C1 segment of cervical spinal cord (tissue), 14 donors: ENCODE results near the gene FMN2.
"Not testable (repeated sequence)": the region's sequence is repeated elsewhere in the genome, so short reads cannot be mapped to it uniquely, and the experiment has no call there.

Source experiments
- DNase-seq, 14 donors: peaks; one replicate each; lab custom pipeline; 2025; lab: John Stamatoyannopoulos, UW

The FMN2 gene

DNA sequence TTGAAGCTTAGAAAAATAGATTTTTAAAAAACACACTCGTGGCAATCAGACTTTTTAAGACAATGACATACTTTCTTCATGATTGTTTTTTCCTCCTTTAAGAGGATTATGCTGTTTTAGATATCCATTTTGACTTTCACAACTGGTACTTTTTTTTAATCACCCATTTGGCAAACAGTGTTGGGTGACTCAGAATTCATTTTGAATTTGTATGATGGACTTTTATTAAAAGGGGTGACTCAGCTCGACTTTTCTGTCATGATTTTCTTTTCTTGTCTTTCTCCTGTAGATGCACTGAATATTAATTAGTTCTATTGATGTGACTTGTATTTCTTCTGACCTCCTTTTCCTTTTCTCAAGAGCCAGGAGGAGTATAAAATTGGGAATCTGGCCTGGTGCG is 44.7 kb downstream of the FMN2 start:
- no peak for DNase-seq

DNA sequence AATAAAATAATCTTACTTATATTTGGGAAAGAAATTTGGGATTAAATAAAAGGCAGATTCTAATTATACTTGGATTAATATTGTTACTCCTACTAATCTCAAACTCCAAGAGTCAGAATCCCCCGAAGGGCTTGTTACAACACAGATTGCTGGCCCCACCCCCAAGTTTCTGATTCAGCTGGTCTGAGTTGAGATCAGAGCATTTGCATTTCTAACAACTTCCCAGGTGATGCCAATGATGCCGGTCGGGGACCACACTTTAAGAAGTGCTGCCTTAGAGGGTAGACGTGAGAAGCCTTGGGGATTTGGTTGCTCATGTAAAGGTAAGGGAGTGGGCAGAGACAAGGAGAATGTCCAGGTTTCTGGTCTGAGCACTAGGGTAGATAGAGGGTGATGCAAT is 47.2 kb downstream of the FMN2 start:
- no peak for DNase-seq

DNA sequence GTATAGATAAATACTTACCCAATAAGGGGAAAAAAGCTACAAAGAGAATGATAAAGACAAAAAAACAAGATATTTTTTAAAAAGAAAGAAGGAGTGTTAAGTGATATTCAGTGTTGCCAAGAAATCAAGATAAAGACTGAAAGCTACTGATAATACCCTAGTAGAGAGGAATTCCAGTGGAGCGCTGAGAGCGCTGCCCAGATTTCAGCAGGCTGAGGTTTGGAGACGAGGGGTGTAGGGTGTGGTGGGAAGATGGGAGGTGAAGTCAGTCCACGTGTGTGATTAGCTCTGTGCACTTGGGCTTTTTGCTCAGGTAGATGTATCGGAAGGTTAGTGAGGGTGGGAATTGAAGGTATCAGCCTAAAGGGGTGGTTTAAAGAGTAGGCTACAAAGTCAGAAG is 47.8 kb downstream of the FMN2 start:
- DNase-seq, result no peak

DNA sequence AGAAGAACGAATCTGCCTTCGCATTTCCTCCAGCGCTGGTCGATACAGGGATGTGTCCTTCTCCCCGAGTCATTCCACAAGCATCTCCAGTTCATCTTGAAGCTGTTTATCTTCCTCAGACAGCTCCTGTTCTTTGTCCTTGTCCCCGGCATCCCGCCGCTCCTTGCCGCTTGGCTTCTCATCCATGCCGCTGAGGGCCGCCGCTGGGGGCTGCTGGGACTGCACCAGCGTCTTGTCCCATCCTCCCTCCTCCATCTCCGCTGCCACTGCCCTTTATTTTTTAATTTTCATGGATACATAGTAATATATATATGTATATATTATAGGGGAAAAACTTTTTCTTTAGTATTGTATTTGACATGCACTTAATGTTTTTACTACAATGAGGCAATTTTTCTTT is 53.4 kb downstream of the FMN2 start:
- no peak for DNase-seq

DNA sequence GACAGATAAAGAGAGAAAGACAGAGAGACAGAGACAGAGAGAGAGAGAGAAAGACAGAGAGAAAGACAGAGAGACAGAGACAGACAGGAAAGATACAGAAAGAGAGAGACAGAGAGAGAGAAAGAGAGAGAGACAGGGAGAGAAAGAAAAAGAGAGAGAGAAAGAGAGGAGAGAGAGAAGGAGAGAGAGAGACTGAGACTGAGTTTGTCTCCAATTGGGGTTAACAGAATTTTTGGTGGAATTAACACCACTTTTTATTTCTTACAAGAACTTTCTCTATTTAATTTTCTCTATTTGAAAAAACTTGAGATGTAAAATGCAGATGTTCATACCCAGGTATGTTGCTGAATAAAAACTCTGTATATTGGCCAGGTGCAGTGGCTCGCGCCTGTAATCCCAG is 56.6 kb downstream of the FMN2 start:
- DNase-seq, result no peak

DNA sequence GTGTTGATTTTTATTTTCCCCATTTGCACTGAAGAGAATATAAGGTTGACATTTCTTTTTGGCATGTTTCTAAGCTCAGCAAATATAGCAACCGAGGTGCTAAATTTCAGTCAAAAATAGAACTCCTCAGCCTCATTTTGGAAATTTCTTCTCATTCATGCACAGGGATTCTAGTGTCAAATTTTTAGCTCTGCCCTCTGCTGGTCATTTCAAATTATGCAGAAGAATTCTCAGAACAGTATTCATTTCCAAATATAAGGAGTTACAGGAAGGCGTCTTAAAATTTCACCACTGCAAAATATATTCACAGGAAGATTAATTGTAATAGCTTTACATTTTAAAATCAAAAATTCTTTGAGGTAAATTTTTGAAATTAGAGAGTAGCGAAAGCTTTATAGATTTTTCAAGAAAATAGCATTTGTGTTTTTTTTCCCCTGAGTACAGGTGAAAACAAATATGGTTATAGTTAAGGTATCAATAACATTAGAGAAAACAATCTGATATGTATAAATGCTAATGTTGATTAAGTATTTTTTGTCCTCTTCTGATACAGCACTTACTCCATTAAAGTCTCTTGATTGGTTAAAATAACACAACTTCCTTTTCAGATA is 57.9 kb downstream of the FMN2 start:
- peak in 1 of 14 donors; percentile 59 for DNase-seq

DNA sequence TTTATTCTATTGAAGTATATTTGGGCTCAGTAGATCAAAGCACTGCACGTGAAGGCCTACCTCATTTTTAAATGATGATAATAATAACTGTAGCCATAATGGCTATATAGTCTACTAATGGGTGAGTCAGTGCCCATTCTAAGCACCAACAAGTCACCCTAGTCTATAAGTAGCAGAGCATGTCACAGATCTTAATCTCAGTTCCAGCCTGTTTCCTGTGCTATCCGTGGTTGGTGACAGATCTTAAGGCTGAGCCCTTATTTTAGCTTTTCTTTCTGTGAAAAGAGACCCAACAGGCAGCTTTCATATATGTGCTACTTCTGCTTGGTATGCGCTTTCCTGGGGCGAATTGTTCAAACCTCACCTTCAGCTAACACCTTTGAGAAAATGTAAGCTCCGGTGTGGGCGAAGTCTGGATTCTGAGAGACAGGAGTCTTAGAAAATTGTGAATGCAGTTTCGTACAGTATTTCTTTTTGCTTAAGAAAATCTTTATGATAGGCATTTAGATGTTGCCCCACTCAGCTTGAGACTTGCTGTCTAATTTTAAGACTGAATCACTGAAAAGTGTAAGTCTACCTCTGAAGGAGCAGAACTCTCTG is 59.6 kb downstream of the FMN2 start:
- DNase-seq, result no peak

DNA sequence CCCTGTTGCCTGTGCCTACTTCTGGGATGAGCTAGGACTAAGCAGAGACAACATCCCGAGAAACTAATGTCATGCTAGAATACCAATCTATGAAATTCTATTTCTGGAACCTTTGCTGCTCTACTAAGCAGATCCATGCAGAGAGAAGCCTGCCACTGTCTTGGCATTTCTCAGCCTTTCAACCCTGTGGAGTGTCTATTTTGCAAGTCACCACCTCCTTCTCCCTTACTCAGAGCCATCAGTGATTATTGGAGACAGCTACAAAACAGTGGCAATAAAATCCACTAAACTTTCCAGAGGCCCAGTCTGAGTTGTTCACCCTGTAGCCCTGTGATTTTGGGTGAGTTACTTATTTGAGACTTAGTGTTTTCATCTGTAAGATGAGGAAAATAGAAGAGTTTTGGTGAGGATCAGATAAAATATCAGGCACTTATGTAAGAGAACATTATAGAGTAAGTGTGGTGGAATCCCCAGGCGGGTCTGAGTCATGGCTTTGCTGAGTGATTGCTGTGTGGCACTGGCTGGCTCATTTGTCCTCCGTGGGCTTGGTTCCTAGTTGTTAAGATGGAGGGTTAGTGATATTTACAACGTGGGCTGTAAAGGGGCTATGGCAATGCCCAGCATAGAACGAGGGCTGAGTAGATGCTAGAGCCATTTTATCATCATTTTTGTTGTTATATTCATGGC is 61.1 kb downstream of the FMN2 start:
- DNase-seq, result no peak

DNA sequence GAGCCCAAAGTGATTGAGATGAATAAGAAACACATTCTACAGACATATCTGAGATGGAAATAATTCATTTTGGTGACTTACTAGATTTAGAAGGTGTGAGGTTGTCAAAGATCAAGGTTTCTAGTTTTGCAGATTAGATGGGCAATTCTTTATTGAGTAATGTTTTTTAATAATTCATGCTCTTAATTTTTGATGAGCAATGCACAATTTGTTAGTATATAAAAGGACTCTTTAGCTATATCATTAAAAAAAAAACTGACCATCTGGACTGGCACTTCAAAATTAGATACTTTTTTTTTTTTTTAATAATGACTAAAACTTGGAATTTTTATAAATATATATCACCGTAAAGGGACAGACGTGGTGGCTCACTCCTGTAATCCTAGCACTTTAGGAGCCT is 63.9 kb downstream of the FMN2 start:
- no peak for DNase-seq

DNA sequence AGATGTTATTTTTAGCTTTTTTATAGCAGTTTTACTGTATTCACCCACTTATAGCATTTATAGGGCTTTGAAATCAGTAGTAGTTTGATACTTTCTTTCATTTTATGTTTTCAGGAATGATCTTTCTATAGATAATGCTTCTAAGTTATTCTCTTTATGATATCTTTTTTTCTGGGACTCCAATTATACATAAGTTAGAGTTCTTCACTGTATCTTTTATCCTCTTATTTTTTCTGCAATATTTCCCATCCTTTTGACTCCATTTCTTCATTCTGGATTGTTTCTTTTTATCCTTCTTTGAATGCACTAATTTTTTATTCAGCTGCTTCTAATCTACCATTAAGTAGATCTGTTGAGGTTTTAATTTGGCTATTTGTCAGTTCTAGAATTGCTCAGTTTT is 73.1 kb downstream of the FMN2 start:
- no peak for DNase-seq

DNA sequence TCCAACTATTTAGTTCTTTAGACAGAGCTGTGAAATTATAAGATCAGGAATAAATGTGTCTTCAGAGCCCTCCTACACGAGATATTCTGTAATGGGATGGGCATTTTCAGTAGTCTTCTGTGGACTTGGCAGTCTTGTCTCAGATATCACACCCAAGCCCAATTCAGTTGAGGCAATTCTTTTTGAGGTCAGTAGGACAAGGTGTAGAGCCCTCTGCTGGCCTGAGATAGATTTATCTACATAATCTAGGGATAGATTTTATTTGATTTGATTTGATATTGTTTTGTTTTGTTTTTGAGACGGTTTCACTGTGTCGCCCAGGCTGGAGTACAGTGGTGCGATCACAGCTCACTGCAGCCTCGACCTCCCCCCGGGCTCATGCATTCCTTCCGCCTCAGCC is 77.5 kb downstream of the FMN2 start:
- DNase-seq, result no peak

DNA sequence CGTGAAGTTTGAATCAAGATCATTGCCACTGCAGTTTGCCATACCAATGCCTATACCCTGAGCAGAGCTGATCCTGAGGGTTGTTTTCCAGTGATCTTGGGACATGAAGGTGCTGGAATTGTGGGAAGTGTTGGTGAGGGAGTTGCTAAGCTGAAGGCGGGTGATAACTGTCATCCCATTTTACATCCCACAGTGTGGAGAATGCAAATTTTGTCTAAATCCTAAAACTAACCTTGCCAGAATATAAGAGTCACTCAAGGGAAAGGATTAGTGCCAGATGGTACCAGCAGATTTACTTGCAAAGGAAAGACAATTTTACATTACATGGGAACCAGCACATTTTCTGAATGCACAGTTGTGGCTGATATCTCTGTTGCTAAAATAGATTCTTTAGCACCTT is 78.6 kb downstream of the FMN2 start:
- no peak for DNase-seq

DNA sequence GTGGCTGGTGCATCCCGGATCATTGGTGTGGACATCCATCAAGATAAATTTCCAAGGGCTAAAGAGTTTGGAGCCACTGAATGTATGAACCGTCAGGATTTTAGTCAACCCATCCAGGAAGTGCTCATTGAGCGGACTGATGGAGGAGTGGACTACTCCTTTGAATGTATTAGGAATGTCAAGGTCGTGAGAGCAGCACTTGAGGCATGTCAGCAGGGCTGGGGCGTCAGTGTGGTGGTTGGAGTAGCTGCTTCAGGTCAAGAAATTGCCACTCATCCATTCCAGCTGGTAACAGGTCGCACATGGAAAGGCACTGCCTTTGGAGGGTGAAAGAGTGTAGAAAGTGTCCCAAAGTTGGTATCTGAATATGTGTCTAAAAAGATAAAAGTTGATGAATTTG is 79.1 kb downstream of the FMN2 start:
- no peak for DNase-seq

DNA sequence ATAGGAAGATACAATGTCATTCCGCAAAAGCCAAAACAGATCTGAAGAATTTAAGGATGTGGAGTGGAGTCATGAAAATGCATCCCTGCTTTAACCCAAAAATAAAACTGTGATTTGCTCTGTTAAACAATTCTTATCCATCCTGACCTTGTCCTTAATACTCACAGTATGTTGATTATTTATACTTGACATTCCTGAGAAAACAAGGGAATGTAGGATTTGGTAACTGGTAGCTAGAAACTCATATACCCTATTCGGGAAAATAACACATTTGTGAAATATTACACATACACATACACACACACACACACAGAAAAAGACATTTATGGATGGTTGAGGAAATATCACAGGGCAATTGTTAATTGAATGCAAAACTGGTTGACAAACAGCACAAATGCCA is 80.2 kb downstream of the FMN2 start:
- no peak for DNase-seq

DNA sequence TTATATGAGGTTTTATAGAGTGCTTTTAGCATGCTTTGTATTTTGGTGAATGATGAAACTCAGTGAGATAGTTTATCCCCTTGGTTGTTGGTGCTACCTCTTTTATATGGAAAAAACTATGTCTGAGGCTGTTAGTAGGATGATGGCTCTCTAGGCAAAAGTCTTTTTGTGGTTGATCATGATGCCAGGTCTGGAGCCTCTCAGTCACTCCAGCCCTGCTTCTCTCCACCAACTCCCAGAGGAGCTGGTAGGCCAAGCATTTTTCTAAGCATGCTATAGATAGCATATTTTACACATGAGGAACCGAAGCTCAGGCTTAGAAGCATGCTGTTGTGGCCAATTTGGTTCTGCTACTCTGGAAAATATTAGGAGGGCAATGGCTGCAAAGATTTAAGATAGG is 82.2 kb downstream of the FMN2 start:
- no peak for DNase-seq

DNA sequence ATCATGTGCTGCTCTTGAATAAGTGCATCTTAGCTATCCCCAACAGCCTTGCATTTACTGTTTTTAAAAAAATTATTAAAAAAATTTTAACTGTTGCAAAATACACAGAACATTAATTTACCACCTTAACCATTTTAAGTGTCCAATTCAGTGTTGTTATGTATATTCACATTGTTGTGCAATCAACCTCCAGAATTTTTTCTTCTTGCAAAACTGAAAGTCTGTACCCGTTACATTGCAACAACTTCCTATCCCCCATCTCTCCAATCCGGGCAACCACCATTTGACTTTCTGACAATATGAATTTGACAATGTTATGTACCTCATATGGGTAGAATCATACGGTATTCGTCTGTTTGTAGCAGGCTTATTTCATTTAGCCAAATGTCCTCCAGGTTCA is 83.1 kb downstream of the FMN2 start:
- no peak for DNase-seq

DNA sequence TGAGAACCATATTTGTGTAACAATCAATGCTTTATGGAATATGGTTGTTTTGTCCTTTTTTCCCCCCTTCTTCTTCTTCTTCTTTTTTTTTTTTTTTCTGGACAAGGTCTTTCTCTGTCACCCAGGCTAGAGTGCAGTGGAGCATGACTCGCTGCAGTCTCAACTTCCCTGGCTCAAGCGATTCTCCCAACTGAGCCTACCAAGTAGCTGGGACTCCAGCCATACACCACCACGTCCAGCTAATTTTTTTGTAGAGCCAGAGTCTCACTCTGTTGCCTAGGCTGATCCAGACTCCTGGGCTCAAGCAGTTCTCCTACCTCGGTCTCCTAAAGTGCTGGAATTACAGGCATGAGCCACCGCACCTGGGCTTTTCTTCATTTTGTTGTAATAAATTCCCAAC is 86.7 kb downstream of the FMN2 start:
- peak in 3 of 14 donors; percentile 12 to 27 (median 14) for DNase-seq

DNA sequence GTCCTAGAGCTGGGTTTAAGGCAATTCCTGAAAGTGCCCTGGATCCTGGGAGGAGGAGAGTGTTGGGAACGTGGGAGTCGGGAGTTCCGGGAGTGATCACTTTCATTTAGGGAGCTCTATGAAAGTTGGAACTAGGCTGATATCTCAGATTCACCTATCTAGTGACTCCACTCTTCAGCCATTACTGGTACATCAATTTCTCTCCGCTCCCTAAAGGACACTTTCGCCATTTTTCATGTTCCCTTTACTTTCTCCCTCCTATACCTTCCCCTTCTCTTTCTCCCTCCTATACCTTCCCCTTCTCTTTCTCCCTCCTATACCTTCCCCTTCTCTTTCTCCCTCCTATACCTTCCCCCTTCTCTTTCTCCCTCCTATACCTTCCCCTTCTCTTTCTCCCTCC is 93.0 kb downstream of the FMN2 start:
- not testable (repeated sequence) for DNase-seq

DNA sequence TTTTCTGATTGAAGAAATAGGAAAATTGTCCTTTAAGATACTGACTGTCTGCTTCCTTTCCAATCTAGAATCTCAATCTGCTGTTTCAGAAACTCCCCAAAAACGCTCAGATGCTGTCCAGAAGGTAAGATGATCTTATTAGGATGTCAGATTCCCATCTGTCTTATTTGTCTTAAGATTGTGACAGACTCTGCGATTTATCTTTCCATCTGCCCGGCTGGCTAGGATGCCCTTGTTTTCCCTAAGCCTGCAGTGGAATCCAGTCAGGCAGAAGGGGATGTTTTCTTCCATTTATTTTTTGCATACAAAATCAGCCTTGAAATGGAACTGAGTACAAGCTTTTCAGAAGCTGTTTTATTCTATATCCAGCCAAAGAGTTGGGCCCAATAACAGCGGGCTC is 96.5 kb downstream of the FMN2 start:
- peak in 1 of 14 donors; percentile 50 for DNase-seq

DNA sequence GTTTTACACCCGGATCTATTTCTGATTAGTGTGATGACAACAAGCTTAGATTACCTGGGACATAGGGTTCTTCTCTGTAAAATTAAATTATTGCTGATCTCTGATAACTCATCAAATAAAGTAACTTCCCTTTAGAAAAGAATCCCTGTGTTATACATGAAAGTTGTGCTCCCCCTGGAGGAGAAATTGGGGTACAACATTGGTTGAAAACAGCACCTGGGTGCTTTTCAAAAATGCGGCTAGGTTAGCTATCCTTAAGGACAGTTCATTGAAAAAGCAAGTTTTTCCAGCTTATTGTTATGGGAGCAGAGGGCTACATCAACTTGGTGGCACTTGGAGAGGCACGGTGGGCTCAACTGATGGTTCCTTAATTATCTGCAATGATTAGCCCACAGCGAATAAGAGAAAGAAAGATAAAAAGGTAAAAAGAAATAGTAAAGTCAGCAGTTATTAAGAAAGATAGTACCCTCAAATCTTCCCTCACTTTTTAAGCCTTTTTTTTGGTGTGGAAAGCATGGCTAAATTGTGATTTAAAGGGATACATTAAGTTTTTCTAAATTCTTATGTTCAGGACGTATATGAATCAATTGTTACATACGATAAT is 97.8 kb downstream of the FMN2 start:
- peak in 1 of 14 donors; percentile 6 for DNase-seq

DNA sequence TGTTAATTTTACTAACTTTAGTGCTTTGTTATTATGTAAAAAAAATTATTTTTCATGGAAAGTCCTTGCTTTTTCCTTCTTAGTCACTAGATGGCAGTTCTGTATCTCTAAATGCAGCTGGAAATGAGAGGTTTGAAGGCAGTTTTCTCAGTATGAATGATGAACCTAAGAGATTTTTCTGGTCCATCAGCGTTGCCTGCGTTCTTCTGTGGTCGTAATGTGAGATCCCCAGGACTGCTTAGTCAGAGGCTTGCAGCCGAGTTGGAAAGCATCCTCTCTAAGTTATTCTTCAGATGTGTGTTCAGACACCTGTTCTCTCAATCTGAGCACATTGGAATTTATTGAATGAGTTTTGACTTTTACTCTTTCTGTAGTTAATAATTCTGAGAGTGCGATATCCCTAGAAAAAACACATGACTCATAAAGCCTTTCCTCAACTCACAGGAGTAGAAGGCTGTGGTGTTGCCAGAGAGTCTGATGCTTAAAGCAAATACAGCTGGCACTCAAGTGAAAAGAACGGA is 99.3 kb downstream of the FMN2 start:
- peak in 2 of 14 donors; percentile 8 to 22 for DNase-seq

DNA sequence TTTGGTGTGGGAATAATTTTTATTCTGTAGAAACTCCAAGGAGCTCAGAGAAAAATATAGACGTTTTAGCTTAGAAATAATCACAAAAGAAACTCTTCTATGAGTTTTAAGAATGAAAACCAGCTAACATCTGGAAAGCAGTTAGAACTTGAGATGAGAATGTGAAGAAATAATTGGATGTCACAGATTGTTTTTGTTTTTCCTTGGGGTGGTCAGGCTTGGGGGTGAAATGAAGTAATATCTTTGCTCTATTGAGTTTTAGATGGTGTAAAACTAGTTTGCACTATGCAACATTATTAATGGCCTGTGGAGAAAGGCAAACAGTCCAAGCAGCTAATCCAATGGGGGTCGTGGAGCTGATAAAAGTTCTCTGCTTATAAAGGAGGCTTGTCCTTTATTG is 101.2 kb downstream of the FMN2 start:
- DNase-seq, result no peak

DNA sequence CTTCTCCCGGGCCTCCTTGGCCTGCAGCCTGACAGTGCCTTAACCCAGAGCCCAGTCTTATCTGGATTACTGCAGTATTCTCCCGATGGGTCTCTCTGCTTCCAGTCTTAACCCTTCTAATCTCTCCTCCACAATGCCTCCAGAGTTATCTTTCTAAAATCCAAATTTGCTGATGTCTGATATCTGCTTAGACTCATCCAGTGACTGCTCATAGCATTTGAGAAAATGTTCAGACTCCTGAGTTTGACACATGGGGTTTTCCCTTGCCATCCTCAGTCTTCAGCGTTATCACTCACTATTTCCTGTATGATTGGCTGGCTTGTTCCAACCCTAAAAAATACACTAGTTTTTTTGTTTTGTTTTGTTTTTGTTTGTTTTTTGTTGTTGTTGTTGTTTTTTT is 102.0 kb downstream of the FMN2 start:
- DNase-seq, result no peak
